ENCODE results near the gene TMEM218.

Gene TMEM218

DNA sequence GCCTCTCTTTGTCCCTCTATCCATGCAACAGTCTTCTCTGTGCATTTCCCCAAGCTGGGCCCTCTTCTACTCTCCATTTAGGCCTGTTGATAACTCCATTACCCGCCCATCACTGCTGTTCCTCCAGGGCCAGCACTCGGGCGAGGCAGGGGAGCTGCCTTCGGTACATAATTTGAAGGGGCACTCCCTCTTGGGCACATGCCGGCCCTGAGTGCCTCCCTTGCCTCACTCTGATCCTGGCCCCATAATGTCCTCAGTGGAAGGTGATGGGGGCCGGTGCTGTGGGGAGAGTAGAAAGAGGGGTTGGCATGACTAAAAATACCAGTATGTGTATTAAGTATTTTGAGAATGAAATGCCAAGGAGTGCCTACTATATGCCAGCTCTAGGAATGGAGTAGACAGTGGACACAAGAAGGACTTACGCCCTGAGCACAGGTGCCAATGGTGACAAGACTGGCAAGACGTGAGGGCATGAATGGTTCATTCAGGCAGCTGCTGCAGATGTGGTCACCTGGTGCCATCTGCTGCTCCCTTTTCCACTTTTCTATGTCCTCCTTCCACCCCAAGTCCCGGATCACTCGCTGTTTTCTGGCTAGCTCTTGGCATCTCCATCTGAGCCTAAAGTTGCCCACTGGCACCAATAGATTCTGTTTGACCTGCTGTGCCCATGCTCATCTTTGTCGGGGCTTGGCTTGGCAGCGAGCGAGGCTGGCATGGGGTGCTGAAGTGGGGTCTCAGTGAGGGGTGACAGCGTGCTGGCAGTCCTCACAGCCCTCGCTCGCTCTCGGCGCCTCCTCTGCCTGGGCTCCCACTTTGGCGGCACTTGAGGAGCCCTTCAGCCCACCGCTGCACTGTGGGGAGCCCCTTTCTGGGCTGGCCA, 22.6 kb downstream of the TMEM218 start:
- DNase-seq = no peak

DNA sequence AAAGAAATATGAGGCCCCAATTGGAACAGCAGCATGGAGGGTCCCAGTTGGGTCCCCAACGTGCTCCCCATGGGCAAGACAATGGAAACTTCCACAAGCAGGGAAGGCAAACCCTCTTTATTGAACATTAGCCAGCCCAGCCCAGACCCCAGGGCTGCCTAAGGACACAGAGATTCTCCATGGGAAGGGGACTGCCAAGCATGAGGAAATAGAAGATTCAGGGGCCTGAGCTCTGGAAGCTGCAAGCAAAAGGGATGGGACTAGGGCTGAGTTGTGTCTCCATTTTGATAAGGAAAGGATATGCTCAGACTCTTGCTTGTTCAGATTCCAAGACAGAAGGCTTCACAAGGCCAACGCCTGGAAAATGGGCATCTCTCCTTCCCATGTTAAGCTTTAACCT, 23.3 kb downstream of the TMEM218 start:
- DNase-seq = no peak

DNA sequence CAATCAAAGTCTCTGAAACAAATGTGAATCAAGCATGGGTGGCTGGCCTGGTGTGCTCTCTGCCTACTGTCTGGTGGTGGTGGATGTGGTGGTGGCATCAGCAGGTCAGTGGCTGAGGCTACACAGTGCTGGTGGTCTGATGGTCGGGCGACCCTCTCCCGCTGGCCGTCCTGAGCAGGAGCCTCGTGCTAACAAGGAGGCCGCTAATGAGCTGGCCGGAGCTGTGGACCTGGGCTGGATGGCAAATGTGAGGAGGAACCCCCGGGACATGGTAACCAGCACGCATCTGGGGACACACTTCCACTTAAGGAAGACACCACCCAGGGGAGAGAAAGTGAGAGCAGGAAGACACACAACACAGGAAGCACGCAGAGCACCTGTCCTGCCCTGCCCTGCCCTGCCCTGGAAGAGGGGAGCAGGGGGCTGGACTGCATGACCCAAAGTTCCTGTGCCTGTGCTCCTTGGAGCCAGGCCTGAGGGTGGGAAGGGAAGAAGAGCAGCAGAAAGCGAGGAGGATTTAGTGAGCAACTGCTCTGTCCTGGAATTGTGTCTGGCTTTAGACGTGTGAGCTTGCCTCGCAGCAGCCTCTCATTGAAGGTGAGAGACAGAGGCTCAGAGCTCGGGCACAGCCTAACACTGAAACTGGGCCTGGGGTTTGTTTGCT, 24.7 kb downstream of the TMEM218 start:
- no peak for DNase-seq

DNA sequence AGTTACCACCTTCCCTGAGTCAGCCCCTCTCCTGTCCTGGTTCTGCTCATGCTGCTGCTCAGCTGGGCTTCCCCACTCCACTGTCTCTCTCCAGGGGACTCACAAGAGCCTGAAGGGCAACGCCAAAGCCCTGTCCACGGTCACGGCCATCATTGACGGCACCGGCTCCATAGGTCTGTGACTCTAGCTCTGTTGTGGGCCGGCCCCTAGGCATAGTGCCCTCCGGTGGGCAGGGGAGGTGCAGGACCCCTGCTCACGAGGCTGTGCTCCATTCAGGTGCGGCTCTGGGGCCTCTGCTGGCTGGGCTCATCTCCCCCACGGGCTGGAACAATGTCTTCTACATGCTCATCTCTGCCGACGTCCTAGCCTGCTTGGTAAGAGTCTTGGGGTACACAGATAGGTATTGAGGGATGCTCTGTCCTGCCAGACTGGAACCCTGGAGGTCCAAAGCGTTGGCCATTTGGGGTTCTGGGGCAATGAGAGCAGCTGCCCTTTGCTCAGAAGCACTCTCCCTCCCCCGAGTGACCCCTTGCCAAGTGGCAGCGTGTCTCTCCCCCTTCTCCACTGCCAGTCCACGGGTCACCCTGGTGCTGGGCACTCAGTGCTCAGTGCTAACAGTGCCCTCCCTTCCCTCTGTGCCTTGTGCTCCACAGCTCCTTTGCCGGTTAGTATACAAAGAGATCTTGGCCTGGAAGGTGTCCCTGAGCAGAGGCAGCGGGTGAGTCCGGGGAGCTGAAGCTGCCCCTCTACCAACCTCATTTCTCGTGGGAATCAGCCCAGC, 25.9 kb downstream of the TMEM218 start:
- DNase-seq = no peak

DNA sequence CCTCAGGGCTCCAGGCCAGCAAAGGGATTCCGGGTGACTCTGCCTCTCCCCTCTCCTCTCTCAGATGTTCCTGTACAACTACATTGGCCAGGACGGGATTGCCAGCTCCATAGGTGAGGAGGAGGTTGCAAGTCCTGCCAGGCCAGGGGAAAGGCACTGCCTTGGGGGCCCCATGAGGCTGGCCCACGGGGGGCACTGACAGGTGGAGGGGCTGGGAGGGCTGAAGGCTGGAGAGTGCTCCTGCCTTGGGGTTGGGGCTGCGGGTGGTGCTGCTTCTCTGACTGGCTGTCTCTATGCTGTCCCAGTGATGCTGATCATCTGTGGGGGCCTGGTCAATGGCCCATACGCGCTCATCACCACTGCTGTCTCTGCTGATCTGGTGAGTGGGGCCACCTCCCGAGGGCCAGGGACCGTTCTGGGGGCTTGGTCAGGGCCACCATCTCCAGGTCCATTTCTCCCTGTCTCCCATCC, 26.6 kb downstream of the TMEM218 start:
- no peak for DNase-seq

DNA sequence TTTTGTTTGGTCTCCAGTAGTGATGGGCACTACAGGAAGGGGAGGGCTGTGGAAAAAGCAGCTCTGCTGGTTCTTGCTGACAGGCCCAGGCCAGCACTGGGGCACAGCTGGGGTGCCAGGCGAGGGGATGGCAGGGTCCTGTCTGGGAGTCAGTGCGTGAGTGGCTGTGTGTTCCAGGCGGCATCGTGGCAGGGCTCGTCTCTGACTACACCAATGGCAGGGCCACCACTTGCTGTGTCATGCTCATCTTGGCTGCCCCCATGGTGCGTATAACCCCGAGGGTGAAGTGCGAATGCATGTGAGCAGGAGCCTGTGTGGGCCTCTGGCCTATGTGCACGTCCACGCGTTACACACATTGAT, 27.4 kb downstream of the TMEM218 start:
- no peak for DNase-seq

DNA sequence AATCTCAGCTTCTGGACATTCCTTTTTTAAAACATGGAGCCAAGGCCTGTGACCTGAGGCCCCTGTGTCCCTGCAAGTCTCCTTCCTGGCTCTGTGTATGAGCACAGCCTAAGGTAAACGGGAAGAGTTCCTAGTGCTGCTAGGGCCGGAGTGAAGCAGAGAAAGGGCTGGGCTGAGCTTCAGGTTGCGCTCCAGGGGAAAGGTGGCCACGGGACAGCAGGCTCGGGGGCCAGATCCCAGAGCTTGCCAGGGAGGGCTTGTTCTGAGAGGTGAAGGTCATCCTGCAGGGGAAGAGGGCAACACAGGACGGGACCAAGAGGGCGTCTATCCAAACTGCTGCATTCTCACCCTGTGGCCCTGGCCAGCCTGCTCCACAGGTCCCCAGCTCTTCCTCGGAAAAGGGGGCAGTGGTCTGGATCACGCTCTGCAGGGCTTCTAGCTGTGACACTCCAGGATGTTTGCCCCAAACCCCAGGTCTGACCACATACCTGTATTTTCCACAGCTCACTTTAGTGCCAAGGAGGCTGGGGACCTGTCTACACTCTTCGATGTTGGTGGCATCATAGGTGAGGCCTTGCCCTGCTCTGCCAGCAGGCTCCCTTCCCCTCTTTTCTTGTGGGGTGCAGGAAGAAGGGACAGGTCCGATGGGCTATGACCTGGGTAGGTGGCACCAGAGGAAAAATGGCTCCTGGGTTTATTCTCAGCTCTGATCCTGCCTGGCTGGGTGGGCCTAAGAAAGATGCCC, 27.9 kb downstream of the TMEM218 start:
- no peak for DNase-seq

DNA sequence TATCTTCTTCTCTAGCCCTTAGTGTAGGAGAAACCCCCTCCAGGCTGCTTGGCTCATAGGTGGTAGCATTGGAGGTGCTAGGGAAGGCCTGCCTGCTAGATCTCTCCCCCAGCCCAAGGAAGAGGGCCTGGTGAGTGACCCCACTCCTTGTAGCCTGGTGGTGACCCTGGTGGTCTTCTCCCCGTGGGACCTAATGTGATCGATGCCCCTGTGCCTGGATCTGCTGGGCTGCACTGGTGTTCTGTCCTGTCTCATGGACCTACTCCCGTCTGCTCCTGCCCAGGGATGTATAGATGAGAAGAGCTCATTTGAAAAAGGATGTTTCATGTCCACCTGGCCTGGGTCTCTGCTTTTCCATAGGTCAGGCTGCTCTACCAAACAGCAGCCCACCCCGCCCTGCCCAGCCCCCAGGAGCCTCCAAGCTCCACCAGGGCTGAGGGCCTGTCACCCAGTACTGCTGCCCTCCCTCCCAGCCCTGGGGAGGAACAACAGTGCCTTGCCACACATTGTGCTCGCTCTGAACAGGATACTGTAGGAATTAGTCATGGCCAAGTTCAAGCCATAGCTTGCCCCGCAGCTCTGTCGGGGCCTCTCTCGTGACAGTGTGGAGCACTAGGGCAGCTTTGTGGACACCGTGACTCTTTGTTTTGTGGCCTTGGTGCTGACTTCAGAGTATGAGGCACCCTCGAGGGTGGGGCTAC, 28.7 kb downstream of the TMEM218 start:
- DNase-seq = no peak

DNA sequence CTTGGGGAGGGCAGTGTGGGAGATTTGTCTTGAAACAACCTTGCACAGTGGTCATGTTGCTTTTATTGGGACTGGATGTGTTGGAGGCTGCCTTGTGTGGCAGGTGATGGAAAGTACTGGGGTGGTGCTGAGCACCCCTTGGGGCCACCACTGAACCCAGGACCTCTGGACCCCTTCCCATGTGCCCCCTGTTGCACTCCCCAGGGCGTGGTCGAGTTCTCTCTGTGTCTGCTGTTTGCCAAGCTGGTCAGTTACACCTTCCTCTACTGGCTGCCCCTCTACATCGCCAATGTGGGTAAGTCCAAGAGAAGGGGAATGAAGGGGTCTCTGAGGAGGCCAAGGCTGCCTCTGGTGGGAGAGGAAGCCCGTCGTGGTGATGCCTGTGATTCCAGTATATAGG, 29.4 kb downstream of the TMEM218 start:
- no peak for DNase-seq

DNA sequence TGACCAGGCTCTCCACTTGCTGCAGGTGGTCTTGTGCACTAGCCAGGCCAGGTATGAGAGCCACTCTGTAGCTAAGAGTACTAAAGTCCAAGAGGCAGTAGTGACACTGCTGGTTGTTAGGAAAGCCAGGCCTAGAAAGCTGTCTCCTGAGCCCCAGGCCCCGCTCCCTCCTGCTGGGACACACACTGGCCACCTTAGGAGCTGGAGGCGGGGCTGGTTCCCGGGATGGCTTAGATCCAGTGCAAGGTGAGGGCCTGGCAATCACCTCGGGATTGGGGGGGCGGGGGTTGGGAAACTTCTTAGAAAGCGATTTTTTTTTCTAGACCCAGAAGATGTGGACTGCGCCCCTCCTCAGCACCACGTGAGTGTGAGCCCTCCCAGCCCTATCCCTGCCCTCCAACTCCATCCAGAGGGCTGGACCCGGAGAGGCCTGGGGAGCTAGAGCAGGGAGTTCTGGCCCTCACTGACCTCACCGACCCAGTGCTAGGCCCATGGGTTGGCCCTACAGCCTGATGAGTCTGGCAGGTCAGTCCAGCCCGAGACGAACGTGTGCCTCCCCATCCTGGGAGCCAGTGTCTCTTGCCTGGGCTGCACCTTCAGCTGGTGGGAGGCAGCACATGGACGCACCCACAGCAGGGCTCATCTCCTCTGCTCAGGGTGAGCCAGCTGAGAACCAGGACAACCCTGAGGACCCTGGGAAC, 30.2 kb downstream of the TMEM218 start:
- no peak for DNase-seq

DNA sequence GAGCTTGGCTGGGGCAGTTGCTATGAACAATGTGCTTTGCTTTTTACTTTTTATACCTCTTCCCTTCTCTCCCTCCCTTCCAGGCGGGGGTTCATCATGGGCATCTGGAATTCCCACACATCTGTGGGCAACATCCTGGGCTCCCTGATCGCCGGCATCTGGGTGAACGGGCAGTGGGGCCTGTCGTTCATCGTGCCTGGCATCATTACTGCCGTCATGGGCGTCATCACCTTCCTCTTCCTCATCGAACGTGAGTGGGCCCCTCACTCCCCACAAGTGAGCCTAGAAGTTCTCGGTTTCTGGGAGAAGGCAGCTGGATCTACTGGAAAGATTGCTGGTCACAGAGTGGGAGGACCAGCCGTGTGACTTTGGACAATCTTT, 30.9 kb downstream of the TMEM218 start:
- no peak for DNase-seq

DNA sequence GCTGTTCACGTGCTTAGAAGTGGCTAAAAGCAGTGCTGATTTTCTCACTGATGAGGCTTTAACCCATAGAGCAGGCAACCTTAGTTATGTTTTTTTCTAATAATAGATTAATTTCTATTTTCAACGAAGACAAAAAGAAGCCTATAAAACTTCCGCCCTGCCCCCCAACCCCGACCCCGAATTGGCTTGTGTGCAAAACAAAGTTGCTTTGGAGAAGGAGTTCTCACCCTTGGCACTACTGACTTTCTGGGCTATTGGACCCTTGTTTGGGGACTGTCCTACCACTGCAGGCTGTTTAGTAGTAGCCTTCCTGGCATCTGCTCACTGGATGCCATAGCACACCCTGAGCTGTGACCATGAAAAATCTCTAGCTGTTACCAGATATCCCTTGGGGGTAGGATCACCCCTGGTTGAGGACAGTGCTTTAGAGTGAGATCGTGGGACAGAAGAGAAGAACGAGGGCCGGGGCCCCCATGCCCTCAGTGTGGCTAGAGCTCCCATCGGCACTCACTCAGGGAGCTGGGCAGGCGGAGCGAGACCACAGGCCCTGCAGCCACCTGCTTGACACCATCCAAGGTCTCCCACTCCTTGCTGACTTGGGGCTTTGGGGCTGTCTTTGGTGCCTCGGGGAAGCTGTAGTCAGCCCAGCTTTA, 31.4 kb downstream of the TMEM218 start:
- no peak for DNase-seq

DNA sequence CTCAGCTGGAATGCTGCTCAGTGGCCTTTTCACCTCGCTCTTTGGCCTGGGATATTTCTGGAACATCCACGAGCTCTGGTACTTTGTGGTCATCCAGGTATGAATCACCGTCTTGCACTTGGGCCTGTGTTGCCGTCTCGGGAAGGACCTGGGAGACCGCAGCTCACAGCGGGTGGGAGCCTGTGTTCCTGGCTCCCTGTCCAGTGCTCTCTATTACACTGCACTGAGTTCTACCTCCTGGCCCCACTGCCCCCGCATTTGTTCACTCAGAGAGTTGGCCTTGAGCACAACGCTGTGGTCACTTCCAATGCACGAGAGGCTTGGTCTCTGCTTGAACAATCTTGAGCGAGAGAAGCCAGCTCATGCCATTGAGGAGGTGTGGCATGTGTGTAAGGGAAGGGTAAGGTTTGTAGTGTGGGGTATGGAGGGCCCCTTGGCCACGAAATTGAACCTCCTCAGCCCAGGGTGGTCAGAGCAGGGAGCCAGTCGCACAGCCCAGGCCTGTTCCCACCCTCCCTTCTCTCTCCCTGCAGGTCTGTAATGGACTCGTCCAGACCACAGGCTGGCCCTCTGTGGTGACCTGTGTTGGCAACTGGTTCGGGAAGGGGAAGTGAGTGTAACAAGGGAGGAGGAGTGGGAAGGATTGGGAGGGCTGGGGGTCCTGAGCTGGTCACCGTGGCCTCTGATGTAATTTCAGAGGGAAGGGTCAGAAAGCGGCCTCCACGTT, 32.1 kb downstream of the TMEM218 start:
- no peak for DNase-seq

DNA sequence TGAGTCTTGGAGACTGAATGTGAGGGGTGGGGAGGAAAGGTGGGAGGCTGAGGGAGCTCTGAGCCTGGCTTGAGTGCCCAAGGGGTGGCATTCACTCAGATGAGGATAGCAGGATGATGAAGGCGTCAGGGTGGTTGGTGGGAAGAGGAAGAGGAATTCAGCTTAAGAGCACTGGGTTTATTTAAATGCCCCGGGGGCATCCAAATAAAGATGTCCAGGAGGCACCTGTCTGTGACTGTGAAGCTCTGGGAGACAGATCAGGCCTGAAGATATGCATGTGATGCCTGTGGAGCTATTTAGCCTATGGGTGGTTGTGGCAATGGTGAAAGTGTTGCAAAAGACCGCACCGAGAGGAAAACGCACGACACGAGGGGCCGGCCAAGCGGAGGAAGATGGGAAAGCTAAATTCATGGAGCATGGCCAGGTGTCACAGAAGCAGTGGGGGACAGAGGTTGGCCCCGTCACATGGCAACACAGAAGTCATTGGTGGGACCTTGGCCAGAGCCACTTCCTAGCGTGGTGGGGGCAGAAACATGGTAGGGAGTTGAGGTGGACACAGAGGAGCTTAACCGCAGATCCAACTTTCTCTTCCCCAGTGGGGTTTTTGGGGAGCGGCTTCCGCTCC, 32.8 kb downstream of the TMEM218 start:
- no peak for DNase-seq

DNA sequence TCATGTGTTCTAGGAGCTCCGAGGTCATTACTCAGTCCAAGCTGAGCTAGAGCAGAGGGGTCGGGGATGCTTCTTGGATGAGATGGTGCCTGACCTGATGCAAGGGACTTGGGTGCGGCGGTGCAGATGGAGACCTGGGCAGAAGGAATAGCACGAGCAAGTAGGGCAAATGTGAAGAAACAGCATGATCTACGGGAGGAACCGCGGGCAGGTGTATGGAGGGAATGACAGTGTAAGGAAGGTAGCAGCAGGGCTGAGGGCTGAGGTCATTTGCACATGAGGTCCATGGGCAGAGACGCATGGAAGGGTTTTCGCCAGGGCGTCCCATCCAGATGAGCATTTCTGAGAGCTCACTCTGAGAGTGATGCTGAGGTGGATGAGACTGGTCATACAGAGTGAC, 33.4 kb downstream of the TMEM218 start:
- no peak for DNase-seq

DNA sequence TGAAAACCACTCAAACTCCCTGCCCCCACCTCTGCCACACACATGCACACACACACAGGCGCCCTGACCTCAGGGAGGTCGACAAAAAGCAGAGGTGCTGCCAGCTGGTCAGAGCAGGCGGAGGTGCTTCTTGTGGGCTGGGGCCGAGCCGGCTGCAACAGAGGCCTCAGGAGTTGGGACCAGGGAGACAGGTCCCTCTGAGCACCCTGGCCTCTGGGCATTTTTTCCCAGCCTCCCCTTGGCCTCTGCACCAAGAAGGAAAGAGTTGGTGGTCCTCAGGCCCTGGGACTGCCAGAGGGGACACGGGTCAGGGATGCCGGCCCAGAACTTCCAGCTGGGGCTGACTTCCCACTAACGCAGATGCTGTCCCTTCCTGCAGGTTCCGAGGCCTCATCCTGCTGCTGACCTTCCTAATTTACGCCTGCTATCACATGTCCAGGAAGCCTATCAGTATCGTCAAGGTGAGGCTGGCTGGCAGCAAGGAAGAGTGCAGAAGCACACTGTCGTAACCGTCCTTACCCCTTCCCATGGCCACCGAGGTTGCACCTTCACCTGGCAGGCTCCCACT, 35.0 kb downstream of the TMEM218 start:
- DNase-seq = no peak

DNA sequence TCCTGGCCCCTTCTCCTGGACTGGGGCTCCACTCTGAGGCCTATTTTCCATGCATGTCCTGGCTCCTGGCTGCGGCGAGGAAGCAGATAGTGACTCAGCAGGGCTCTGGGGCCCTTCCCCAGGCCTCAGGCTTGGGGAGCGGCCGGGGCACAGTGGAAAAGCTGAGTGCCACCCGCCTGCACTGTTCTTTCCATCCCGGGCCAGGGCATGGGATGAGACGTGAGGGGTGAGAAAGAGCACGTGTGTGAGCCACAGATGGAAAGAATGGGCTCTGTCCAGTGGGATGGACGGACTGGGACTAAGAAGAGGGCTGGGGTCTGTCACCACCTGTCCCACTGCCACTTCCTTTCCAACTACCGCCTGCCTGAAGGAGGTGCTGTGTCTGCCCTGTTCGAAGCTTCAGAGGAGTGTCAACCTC, 35.5 kb downstream of the TMEM218 start:
- no peak for DNase-seq

DNA sequence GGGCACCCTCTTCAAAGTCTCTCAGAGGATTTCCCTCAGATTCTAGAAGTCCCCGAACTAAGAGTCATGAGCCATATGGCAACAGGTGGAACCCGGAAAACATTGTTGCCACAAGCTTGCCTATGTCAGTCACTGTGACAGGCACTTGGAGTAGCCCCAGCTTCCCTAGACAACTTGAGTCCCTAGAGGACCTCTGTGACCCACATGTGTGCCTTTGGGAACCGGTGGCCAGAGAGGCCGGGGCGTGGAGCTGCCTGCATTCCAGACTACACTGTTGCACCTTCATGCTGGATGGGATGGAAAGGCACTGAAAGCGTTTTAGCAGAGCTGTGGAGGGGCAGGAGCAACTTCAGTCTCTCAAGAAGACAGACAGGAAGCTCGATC, 36.2 kb downstream of the TMEM218 start:
- no peak for DNase-seq

DNA sequence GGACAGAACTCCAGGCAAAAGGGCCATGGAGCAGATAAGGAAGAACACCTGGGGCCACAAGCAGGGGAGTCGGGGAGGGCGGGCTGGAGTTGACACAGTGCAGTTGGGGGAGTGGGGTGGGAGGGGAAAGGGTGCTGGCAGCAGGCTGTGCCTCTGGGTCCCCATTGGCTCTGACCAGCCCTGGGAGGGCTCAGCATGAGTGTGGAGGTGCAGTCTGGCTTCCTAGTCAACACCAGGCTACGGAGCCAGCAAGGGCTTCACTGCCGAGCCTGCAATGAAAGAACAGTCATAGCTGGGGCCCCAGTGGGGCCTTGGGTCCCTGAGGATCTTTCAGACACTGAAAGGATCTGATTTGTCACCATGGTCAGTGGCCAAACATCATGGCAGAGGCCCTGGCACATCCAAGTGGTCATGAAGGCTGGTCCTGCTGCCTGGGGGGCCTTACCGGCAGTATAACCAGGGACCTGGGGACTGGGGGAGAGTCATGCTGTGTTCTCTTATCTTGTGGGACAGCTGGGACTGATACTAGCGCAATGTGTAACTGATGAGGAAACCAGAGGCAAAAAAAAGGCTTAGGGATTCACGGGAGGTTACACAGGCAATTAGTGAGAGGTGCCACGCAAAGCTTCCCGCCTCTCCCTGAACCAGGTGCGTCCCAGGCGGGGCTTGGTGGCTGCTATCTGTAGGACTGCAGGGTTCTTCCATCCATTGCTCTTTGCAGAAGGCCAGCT, 36.8 kb downstream of the TMEM218 start:
- no peak for DNase-seq
